SU-DHL-6 (cell line): ENCODE data around the gene FEN1.

Experiments
- H2AFZ ChIP-seq: fragments of 200-600 bp; sonication (generic); 2 replicates; pipeline ENCODE4 v1.6.1; 2014; ENCODE audit warnings: low read depth, mild to moderate bottlenecking, moderate library complexity, mixed read lengths, antibody characterized with exemption, low read length; ENCODE audit not compliant: severe bottlenecking
- H3F3A ChIP-seq: fragments of 200-600 bp; shearing (Covaris generic); 2 replicates; pipeline ENCODE4 v1.6.0; 2016; ENCODE audit warnings: antibody characterized with exemption, mild to moderate bottlenecking; ENCODE audit not compliant: insufficient read depth
- H3K27ac ChIP-seq: fragments of 200-600 bp; sonication (generic); 2 replicates; pipeline ENCODE4 v1.5.1; 2016; ENCODE audit warnings: low read depth, mild to moderate bottlenecking, low read length, moderate library complexity, mixed read lengths
- H3K27me3 ChIP-seq: fragments of 200-600 bp; sonication (generic), shearing (Covaris generic); 2 replicates; pipeline ENCODE4 v1.6.0; 2014; ENCODE audit warnings: mild to moderate bottlenecking, low read length
- H3K36me3 ChIP-seq: fragments of 200-600 bp; sonication (generic); 2 replicates; pipeline ENCODE4 v1.6.1; 2014; ENCODE audit warnings: mild to moderate bottlenecking, low read length, mixed read lengths
- H3K4me2 ChIP-seq: fragments of 300-600, 200-600 bp; shearing (Covaris generic), sonication (generic); 2 replicates; pipeline ENCODE4 v1.6.0; 2014; ENCODE audit warnings: low read length, low read depth, mild to moderate bottlenecking; ENCODE audit not compliant: poor library complexity, severe bottlenecking
- H3K4me3 ChIP-seq: fragments of 200-600 bp; sonication (generic); 2 replicates; pipeline ENCODE4 v1.5.1; 2014; ENCODE audit warnings: antibody characterized with exemption, low read length, mild to moderate bottlenecking, mixed read lengths; ENCODE audit not compliant: insufficient read depth, poor library complexity, severe bottlenecking
- H3K79me2 ChIP-seq: fragments of 200-600 bp; sonication (generic); 2 replicates; pipeline ENCODE4 v1.6.1; 2014; ENCODE audit warnings: mild to moderate bottlenecking, low read length, moderate library complexity; ENCODE audit not compliant: insufficient read depth
- H3K9ac ChIP-seq: fragments of 200-600 bp; sonication (generic); 2 replicates; pipeline ENCODE4 v1.7.0; 2014; ENCODE audit warnings: mild to moderate bottlenecking, low read length
- H3K9me2 ChIP-seq: fragments of 200-600 bp; sonication (generic); replicated peaks from 2 replicates; pipeline ENCODE4 v1.6.1; 2014; ENCODE audit warnings: low read length; ENCODE audit not compliant: insufficient read depth
- H3K9me3 ChIP-seq: fragments of 200-600 bp; sonication (generic); 2 replicates; pipeline ENCODE4 v1.6.1; 2014; ENCODE audit warnings: low read length, mixed read lengths; ENCODE audit not compliant: insufficient read depth
- H4K20me1 ChIP-seq: fragments of 200-600 bp; sonication (generic); 2 replicates; pipeline ENCODE4 v1.6.1; 2014; ENCODE audit warnings: low read depth, mild to moderate bottlenecking, antibody characterized with exemption, low read length, moderate library complexity, mixed read lengths
- CTCF ChIP-seq: fragments of 200-600 bp; sonication (generic); IDR thresholded peaks from one replicate; pipeline ENCODE4 v1.5.1; 2017; ENCODE audit warnings: antibody characterized with exemption, mild to moderate bottlenecking, low read length, moderate library complexity; ENCODE audit not compliant: insufficient read depth, poor library complexity, severe bottlenecking
- EZH2phosphoT487 ChIP-seq: fragments of 200-600 bp; sonication (generic), shearing (Covaris generic); conservative IDR thresholded peaks from 2 replicates; pipeline ENCODE4 v1.6.1; 2018; ENCODE audit warnings: mild to moderate bottlenecking, antibody characterized with exemption, low read length, moderate library complexity, mixed read lengths

The FEN1 gene

GRCh38 chr11:61756147-61756451 is 36.6 kb upstream of the FEN1 start:
- Histone ChIP-seq H3K9me2 (no peaks in the 10 kb centered on the region), H3K79me2 (no peaks in the 10 kb centered on the region), H3K4me2 (no peak overlapping the region), H4K20me1 (no peaks in the 10 kb centered on the region), H3K27me3 (no peaks in the 10 kb centered on the region), H3K36me3 (no peaks in the 10 kb centered on the region), H3K9ac (no peak overlapping the region), H2AFZ (no peak overlapping the region), H3K27ac (no peak overlapping the region), H3K9me3 (no peaks in the 10 kb centered on the region), H3K4me3 (no peak overlapping the region), H3F3A (no peaks in the 10 kb centered on the region)
- TF ChIP-seq CTCF (no peak), EZH2phosphoT487 (no peak)

- no peak overlapping the region for H3K4me2 ChIP-seq
- H4K20me1 ChIP-seq = no peaks in the 10 kb centered on the region
- H3K79me2 ChIP-seq = no peaks in the 10 kb centered on the region
- H3F3A ChIP-seq = no peaks in the 10 kb centered on the region
- H3K9me3 ChIP-seq = no peaks in the 10 kb centered on the region
- no peak for TF ChIP-seq CTCF
- TF ChIP-seq EZH2phosphoT487 = no peak
- no peak overlapping the region for H2AFZ ChIP-seq
- H3K36me3 ChIP-seq = no peaks in the 10 kb centered on the region
- H3K4me3 ChIP-seq = no peak overlapping the region
- no peak overlapping the region for H3K27ac ChIP-seq
- no peaks in the 10 kb centered on the region for H3K27me3 ChIP-seq
- H3K9ac ChIP-seq = no peak overlapping the region
- no peaks in the 10 kb centered on the region for H3K9me2 ChIP-seq
Measured at GRCh38 chr11:61756452-61757212, 36.1 kb upstream of the FEN1 start.

- TF ChIP-seq CTCF = no peak
- no peak for TF ChIP-seq EZH2phosphoT487
- H3K9me3 ChIP-seq = no peaks in the 10 kb centered on the region
- H3K4me2 ChIP-seq = no peak overlapping the region
- H3K27ac ChIP-seq = no peak overlapping the region
- H4K20me1 ChIP-seq = no peaks in the 10 kb centered on the region
- no peaks in the 10 kb centered on the region for H3K9me2 ChIP-seq
- H3K4me3 ChIP-seq = no peak overlapping the region
- no peak overlapping the region for H2AFZ ChIP-seq
- H3K27me3 ChIP-seq = no peaks in the 10 kb centered on the region
- H3K79me2 ChIP-seq = no peaks in the 10 kb centered on the region
- no peaks in the 10 kb centered on the region for H3K36me3 ChIP-seq
- H3F3A ChIP-seq = no peaks in the 10 kb centered on the region
- H3K9ac ChIP-seq = no peak overlapping the region
Measured at GRCh38 chr11:61757213-61757862, 35.4 kb upstream of the FEN1 start.
